Central memory CD4-positive, alpha-beta T cell (primary cell): ENCODE results near the gene MYLK3.

ENCODE experiments used
- DNase-seq: peaks from one replicate; pipeline ENCODE4 v3.0.0; 2022

The MYLK3 gene

DNA sequence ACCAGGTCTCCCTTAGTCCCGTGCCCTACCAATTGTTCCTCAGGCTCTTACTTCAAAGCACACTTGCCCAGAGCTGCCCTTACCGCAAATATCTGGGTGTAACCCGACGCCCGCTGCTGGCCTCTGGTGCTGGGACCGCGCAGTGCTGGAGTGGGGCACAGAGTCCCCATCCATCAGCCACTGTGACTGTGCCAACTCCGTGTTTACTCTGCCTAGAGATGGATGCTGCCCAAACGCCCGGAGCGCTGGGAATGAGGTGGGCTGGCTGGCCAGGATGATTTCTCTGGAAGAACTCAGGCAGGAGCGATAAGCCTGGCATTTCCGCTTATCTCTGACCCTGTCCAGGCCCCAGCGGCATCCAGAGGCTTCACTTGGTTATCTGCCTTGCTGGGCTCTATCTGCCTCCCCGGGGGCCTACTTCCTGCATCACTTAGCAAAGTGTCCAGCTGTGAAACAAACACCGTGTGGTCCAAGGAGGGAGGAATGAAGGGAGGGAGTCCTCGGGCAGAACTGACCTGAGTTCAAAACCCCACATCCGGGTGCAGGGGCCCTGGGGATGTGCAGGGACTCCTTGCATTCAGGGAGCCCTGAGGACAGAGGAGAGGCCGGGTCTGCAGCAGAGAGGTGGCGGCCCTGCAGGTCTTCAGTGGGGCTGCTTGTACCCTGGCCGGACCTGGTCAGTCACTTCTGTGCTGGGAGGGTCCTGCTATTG is 9.4 kb upstream of the MYLK3 start:
- no peak for DNase-seq

- no peak for DNase-seq
Measured at GRCh38 chr16:46756772-46757171, 8.6 kb upstream of the MYLK3 start.

DNA sequence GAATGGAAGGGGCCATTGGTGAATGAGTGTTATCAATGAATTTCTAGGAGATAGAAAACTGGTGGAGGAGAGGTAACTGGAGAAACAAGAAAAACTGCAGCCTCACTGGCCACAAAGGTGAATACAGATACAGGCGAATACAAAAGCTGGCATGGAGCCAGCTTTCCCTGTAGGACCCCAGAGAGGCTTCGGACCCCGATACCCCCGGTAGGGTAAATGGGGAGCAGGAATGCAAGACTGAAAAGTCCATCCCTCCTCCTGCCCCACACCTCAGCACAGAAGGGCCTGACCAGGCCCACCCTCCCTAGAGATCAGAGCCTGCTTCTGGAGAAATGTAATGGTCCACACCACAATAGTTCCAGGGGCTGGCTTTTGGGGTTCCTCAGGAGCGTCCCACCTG is 4.9 kb upstream of the MYLK3 start:
- no peak for DNase-seq

- DNase-seq: no peak
Measured at GRCh38 chr16:46751381-46751780, 3.2 kb upstream of the MYLK3 start.

- DNase-seq: no peak
Measured at GRCh38 chr16:46748775-46749705, 896 bp upstream of the MYLK3 start.

DNA sequence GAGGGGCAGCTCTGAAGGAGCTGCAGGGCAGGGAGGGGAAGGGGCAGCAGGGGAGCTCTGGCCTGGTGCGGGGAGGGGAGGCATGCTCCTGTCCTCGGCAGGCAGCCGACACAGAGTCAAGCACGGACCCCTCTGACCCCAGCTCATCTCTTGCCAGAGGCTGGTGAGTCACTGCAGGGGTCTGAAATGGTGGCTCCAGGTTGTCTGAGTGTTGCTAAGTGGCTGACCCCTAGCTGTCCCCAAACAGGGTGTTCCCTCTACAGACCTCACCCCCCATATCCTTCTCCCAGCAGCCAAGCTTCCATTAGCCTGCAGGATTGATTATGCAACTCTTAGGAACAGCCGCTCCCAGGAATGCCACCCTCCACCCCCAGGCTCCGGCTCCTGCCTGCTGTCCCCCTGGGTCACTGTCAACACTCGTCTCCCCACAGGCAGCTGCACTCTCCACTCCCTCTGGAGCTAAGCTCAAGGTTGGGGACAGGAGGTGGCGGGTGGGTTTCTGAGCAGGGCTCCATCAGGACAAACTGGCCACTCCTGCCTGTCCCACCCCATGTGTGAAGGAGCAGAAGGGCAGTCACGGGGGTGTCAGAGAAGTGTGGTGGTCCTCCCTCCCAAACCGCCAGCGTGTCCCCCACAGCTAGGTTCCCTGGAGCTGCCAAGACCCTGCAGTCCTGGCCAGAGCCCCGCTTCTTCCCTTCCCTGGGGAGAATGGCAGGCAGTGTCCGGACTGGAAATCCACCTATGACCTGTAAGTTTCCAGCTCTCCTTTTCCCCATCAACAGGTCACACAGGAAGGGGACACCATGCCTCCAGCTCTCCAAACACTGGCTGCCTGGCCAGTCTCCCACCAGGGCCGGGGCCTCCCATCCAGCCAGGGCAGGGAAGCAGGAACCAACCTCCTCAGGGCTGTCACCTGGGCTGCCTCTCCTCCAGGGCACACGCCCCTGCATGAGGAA is 1.0 kb downstream of the MYLK3 start:
- DNase-seq: no peak

- no peak for DNase-seq
Measured at GRCh38 chr16:46745617-46746016, 2.5 kb downstream of the MYLK3 start.

DNA sequence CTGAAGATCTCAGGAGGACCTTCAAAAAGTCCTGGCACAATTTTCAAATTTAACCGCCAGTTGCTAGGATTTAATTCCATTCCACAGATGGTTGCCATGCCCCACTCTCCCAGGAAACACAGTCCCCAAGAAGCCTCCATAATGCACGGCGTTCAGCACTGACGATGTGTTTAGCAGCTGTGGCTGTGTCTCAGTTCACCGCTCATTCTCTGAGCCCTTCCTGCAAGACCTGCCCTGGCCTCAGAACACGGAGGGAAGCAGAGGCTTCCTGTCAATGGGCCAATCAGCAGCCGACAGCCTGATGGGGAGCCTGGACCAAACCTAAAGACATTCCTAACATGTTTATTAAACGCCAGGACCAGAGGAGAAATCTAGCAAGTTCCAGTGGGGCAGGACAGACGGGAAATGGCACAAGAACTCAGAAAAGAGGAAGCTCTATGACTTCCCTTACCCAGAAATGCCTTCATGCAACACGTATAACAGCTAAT is 4.9 kb downstream of the MYLK3 start:
- no peak for DNase-seq

GRCh38 chr16:46739934-46740333 is 8.2 kb downstream of the MYLK3 start:
- no peak for DNase-seq

DNA sequence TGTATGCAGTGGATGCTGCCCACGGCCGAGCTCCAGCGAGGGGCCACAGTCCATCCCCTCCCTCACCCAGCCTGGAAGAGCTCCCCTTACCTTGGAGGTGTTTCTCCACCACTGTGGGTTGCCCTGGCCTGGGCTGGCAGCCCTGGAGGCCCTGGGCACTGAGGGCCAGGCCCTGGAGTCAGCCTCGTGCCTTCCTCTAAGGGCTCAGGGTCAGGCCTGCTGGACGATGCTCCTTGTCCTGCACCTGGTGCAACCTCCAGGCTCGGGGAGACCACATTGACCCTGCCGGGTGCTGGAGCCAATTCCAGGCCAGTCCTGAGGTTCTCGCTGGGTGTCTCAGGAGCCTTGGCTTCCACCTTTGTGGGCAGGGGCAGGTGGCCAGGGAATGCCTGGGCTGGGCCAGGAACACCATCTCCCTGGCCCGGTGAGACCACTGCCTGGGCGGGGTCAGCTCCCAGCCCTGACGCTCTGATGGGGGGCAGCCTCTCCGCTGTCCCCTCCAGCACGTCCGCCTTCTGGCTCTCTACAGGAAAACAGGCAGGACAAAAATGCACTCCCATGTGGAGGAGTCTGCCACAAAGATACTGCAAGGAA is 10.4 kb downstream of the MYLK3 start:
- no peak for DNase-seq

GRCh38 chr16:46736695-46737094 is 11.4 kb downstream of the MYLK3 start:
- DNase-seq: no peak

DNA sequence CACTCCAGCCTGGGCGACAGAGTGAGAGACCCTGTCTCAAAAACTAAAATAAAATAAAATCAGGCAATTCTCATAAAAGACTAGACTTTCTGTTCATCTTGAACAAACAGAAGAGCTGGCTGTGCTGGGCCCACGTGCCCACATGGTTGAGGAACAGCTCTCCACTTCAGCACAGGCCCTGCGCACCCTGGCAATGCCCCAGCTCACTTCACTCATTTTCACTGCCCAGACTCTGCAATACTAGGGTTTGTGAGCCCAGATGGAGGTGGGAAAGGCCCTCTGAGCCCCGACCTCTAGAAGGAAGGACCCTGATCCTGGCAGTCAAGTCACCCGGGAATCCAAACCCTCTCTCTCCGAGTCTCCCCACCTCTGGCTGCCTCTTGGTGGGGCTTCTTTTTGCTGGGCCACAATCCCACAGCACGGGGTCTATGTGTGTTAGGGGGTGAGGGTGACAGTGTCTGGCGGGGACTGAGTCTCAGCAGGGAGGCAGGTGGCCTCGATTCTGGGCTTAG is 14.8 kb downstream of the MYLK3 start:
- no peak for DNase-seq

- DNase-seq: no peak
Measured at GRCh38 chr16:46732561-46732960, 15.6 kb downstream of the MYLK3 start.

GRCh38 chr16:46731691-46732555 is 16.2 kb downstream of the MYLK3 start:
- DNase-seq: no peak

- DNase-seq: no peak
Measured at GRCh38 chr16:46730801-46731690, 17.1 kb downstream of the MYLK3 start.

GRCh38 chr16:46730126-46730525 is 18.0 kb downstream of the MYLK3 start:
- DNase-seq: no peak

DNA sequence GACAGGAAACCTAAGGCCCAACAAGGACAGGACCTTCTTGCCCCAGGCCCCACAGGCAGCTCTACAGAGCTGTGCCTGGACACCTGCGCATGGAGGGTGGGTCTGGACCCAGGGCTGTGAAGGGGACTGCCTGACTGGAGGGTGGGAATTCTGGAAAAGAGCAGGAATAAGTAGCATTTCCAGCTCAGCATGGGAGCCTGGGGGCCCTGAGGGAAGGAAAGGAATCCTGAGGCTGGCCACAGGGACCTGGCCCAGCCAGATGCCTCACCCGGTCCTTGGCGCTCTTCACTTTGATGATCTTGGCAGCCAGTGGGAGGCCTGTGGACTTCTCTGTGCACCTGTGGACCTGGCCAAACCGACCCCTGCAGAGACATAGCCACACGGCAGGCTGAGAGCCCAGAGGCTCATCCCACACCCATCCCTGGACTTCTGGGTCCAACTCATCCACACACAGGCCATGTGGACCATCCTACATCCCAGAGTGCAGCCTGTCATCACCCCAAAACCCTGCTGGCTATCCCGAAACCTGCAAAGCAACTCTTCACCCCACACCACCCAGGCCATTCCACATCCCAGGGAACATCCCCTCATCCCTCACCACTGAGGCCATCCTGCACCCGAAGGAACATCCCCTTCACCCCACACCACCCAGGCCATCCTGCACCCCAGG is 18.7 kb downstream of the MYLK3 start:
- DNase-seq: no peak

- no peak for DNase-seq
Measured at GRCh38 chr16:46728806-46729205, 19.3 kb downstream of the MYLK3 start.

DNA sequence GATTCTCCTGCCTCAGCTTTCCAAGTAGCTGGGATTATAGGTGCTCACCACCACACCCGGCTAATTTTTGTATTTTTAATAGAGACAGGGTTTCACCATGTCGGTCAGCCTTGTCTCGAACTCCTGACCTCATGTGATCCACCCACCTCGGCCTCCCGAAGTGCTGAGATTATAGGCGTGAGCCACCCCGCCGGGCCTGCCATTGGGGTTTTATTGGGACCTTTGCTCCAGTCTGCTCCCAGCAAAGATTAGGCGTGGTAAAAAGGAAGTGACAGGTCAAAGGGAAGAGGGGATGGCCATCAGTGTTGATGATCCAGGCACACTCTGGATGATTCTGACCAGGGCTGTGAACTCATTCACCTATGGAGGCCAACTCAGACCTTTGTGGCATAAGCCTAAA is 20.5 kb downstream of the MYLK3 start:
- DNase-seq: no peak
